Endothelial cell of umbilical vein (primary cell): ENCODE data around the gene GGA3. TPM values are rescaled to one million over a fixed set of nuclear protein-coding genes. Genes with fewer than 3 reads are reported as not detected.
A peak's percentile ranks its signal among the peaks of the same experiment; 100 is the strongest.

Experiments
- BruUV-seq: library from RNA; stranded (reverse); fragments of 400-500 nt; replicated peaks from 2 replicates; lab custom pipeline; 2021; lab: Mats Ljungman, UMichigan
- CTCF ChIA-PET: fragments of 300-600, 350-600 bp; sonication (Branson Sonifier 250); formaldehyde crosslinking; loops from one replicate; lab custom pipeline; 2021; ENCODE audit warnings: antibody characterized with exemption, inconsistent platforms; lab: Charles Lee
- POLR2A ChIA-PET: fragments of 300-600, 350-600 bp; sonication (Branson Sonifier 250); formaldehyde crosslinking; loops from one replicate; lab custom pipeline; 2021; ENCODE audit warnings: antibody characterized with exemption, inconsistent platforms; lab: Charles Lee
- DNase-seq: peaks from one replicate; pipeline ENCODE4 v3.0.0-alpha.2; 2011; ENCODE audit warnings: low read depth, low spot score
- FAIRE-seq: peaks from 2 replicates; lab custom pipeline; 2011; peaks lifted over from hg19 to GRCh38; lab: Jason Lieb, UNC
- H2AFZ ChIP-seq: 2 replicates; pipeline ENCODE4 v1.6.0; 2012; ENCODE audit warnings: low read depth, low read length, control low read depth, inconsistent platforms
- H3K27ac ChIP-seq: 2 replicates; pipeline ENCODE4 v1.5.1; 2011; ENCODE audit warnings: low read depth, mild to moderate bottlenecking, control low read depth, low read length, moderate library complexity; ENCODE audit not compliant: insufficient read depth
- H3K27me3 ChIP-seq, 2 experiments: 2 replicates each; pipeline versions ENCODE4 v1.6.0 to v1.6.1; 2011; ENCODE audit warnings: low read length in 2 of 2, mixed read lengths in 1 of 2; ENCODE audit not compliant: control insufficient read depth in 2 of 2, insufficient read depth in 2 of 2
- H3K36me3 ChIP-seq, 2 experiments: 2 replicates in 1 of 2; 3 replicates in 1 of 2; pipeline ENCODE4 v1.5.1; 2011; ENCODE audit warnings: low read length in 2 of 2, mild to moderate bottlenecking in 1 of 2, moderate library complexity in 1 of 2; ENCODE audit not compliant: control insufficient read depth in 2 of 2, insufficient read depth in 2 of 2; ENCODE audit errors: extremely low read depth in 1 of 2
- H3K4me1 ChIP-seq: 3 replicates; pipeline ENCODE4 v1.5.1; 2011; ENCODE audit warnings: mild to moderate bottlenecking, low read length; ENCODE audit not compliant: control insufficient read depth, insufficient read depth; ENCODE audit errors: extremely low read depth
- H3K4me2 ChIP-seq: 2 replicates; pipeline ENCODE4 v1.6.1; 2011; ENCODE audit warnings: low read length, control low read depth, mixed read lengths; ENCODE audit not compliant: insufficient read depth
- H3K4me3 ChIP-seq, 3 experiments: fragments of 200-600 bp in 1 of 3; sonication (generic), shearing (Covaris generic) in 1 of 3; replicated peaks in 1 of 3; 2 replicates each; pipeline ENCODE4 v1.5.1; 2011 to 2016; ENCODE audit warnings: control low read depth in 3 of 3, low read length in 3 of 3, mild to moderate bottlenecking in 2 of 3, inconsistent platforms in 1 of 3, low read depth in 1 of 3, moderate library complexity in 1 of 3; ENCODE audit not compliant: insufficient read depth in 1 of 3
- H3K79me2 ChIP-seq: 2 replicates; pipeline ENCODE4 v1.6.0; 2012; ENCODE audit warnings: low read length, inconsistent platforms; ENCODE audit not compliant: control insufficient read depth, insufficient read depth
- H3K9ac ChIP-seq: replicated peaks from 2 replicates; pipeline ENCODE3; 2011; ENCODE audit warnings: low read length, control low read depth; ENCODE audit not compliant: insufficient read depth; ENCODE audit errors: extremely low read depth
- H3K9me1 ChIP-seq: replicated peaks from 3 replicates; pipeline ENCODE4 v1.6.0; 2011; ENCODE audit warnings: mild to moderate bottlenecking, low read length; ENCODE audit not compliant: control insufficient read depth, insufficient read depth; ENCODE audit errors: extremely low read depth
- H3K9me3 ChIP-seq: replicated peaks from 2 replicates; pipeline ENCODE4 v1.5.1; 2012; ENCODE audit warnings: low read length, inconsistent platforms; ENCODE audit not compliant: control insufficient read depth, insufficient read depth
- H4K20me1 ChIP-seq: replicated peaks from 2 replicates; pipeline ENCODE3; 2011; ENCODE audit warnings: mild to moderate bottlenecking, low read length; ENCODE audit not compliant: control insufficient read depth, insufficient read depth; ENCODE audit errors: extremely low read depth
- GATA2 ChIP-seq: IDR thresholded peaks from 2 replicates; pipeline ENCODE4 v1.7.0; 2011; ENCODE audit warnings: low read depth, mild to moderate bottlenecking, moderate library complexity, mixed read lengths, low read length; ENCODE audit not compliant: insufficient read length, insufficient read depth
- dilution Hi-C: fragments of 300-500 bp; cut with MboI; formaldehyde crosslinking; loops from one replicate; pipeline ENCODE4 v1.15.0; 2019; ENCODE audit warnings: low sequenced_read_pairs; ENCODE audit not compliant: extremely low pct_ligation_motif_present
- intact Hi-C: fragments of 100-400 bp; cut with micrococcal nuclease; formaldehyde crosslinking; loops from one replicate; pipeline ENCODE4 v1.10.0; 2022
- polyA plus RNA-seq, 4 experiments: library from polyadenylated mRNA; depleted of rRNA in 3 of 4; stranded (reverse) in 3 of 4; unstranded in 1 of 4; fragments of >200 nt; gene quantifications; 2 replicates each; pipeline versions ENCODE4 v1.2.1 to v1.2.3, GENCODE V29; 2011 to 2012; ENCODE audit warnings: missing spikeins in 1 of 4
- total RNA-seq: library from RNA; stranded (reverse); gene quantifications from 2 replicates; pipeline ENCODE4 v1.2.3, GENCODE V29; 2021
- TF ChIP-seq, protein P1 (sequence below), 2 donors: IDR thresholded peaks; 1 replicate in 1 of 2; 2 replicates in 1 of 2; pipeline ENCODE4 v1.5.1; 2011; ENCODE audit warnings: low read length in 2 of 2, mild to moderate bottlenecking in 2 of 2, moderate library complexity in 2 of 2, control low read depth in 1 of 2, inconsistent platforms in 1 of 2, low read depth in 1 of 2; ENCODE audit not compliant: insufficient read depth in 1 of 2; ENCODE audit errors: extremely low read depth in 1 of 2

GGA3 gene
- total and polyA plus RNA-seq, 2 donors (not counting 3 experiments of a cell fraction or from before 2014, with no cell fraction given) = 41.2 to 62.9 TPM

DNA sequence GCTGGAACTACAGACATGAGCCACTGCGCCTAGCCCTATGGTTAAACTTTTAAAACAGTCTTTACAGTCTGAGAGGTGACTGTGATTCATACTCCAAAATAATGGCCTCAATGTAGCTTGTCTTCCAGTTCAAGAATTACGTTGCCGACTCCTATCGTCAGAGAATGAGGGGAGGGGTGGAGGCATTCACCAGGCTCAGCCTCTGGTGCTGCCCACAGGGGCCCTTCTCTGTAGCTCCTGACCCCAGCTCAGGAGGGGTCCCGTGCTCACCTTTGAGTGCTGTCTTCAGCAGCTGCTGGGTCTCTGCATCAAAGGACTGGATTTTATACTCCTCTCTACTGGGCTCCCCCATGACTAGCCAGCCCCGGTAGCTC is 8.4 kb upstream of the GGA3 start:
- ChIA-PET CTCF (interaction anchor here (1.3 to 4.1 kb wide), 13 partner anchors 8 to 586 kb away, joined by 4 to 91 read pairs (median 14); partner anchors contain the start of genes GGA3, MRPS7, SLC25A19 and WBP2), POLR2A (interaction anchor here (1.7 to 2.3 kb wide), 3 partner anchors 9 to 124 kb away, joined by 3 to 23 read pairs (median 17); partner anchors contain the start of genes GGA3, MRPS7 and SLC25A19)
- BruUV-seq = no TSS peak
- Histone ChIP-seq H3K79me2 (no peaks in the 10 kb centered on the region), H3K27me3 (no peaks in the 10 kb centered on the region), H3K27ac (no peak overlapping the region), H3K9me1 (no peaks in the 10 kb centered on the region), H3K9ac (no peak overlapping the region), H4K20me1 (no peaks in the 10 kb centered on the region), H3K4me1 (peaks cover 44% of the 10 kb centered on the region), H3K36me3 (peaks cover 3 to 4% of the 10 kb centered on the region in 2 experiments), H3K9me3 (no peaks in the 10 kb centered on the region), H2AFZ (peak overlapping the region; percentile 65), H3K4me3 (peak overlapping the region in 2 of 3 experiments; percentile 53 to 89), H3K4me2 (peak overlapping the region; percentile 77)
- no peak for TF ChIP-seq GATA2
- TF ChIP-seq, protein P1, sequence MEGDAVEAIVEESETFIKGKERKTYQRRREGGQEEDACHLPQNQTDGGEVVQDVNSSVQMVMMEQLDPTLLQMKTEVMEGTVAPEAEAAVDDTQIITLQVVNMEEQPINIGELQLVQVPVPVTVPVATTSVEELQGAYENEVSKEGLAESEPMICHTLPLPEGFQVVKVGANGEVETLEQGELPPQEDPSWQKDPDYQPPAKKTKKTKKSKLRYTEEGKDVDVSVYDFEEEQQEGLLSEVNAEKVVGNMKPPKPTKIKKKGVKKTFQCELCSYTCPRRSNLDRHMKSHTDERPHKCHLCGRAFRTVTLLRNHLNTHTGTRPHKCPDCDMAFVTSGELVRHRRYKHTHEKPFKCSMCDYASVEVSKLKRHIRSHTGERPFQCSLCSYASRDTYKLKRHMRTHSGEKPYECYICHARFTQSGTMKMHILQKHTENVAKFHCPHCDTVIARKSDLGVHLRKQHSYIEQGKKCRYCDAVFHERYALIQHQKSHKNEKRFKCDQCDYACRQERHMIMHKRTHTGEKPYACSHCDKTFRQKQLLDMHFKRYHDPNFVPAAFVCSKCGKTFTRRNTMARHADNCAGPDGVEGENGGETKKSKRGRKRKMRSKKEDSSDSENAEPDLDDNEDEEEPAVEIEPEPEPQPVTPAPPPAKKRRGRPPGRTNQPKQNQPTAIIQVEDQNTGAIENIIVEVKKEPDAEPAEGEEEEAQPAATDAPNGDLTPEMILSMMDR (IDR thresholded peaks at IDR 0.05; ENCODE audit: extremely low read depth in 1 of 2, insufficient read depth in 1 of 2, low read depth in 1 of 2, low read length in 2 of 2) = no peak
- dilution Hi-C loops (no loop called here), intact Hi-C loops (loop anchor here (2.0 kb wide), 2 partner anchors 19 to 135 kb away; partner anchors contain the start of genes GRB2 and SLC25A19)
- no peak for DNase-seq
- no peak for FAIRE-seq
